ENCODE measurements around the gene CACNA1I.

Gene CACNA1I

GRCh38 chr22:39554151-39554550 lies 16.4 kb upstream of the CACNA1I start:
- Mint-ChIP-seq H3K9me3 (no peaks in the 10 kb centered on the region), H3K36me3 (no peaks in the 10 kb centered on the region), H3K27ac (no peak overlapping the region), H3K4me3 (no peak overlapping the region), H3K27me3 (peaks cover 71% of the 10 kb centered on the region), H3K4me1 (peaks cover 6% of the 10 kb centered on the region)
- no peak for ATAC-seq

- Mint-ChIP-seq H3K4me1 (peaks cover 6% of the 10 kb centered on the region), H3K27ac (no peak overlapping the region), H3K36me3 (no peaks in the 10 kb centered on the region), H3K27me3 (peaks cover 56% of the 10 kb centered on the region), H3K4me3 (peak overlapping the region; percentile 58), H3K9me3 (no peaks in the 10 kb centered on the region)
- no peak for ATAC-seq
These were observed 13.3 kb upstream of the CACNA1I start for GRCh38 chr22:39556970-39557841.

- Mint-ChIP-seq H3K36me3 (no peaks in the 10 kb centered on the region), H3K9me3 (no peaks in the 10 kb centered on the region), H3K4me3 (peak overlapping the region; percentile 55), H3K27me3 (peaks cover 46% of the 10 kb centered on the region), H3K27ac (no peak overlapping the region), H3K4me1 (peaks cover 6% of the 10 kb centered on the region)
- no peak for ATAC-seq
These were observed 12.3 kb upstream of the CACNA1I start for GRCh38 chr22:39558254-39558727.

GRCh38 chr22:39558950-39559349 lies 11.6 kb upstream of the CACNA1I start:
- H3K4me3 Mint-ChIP-seq = no peak overlapping the region
- H3K36me3 Mint-ChIP-seq = no peaks in the 10 kb centered on the region
- H3K27me3 Mint-ChIP-seq = peaks cover 42% of the 10 kb centered on the region
- H3K4me1 Mint-ChIP-seq = peaks cover 6% of the 10 kb centered on the region
- no peak for ATAC-seq
- H3K27ac Mint-ChIP-seq = no peak overlapping the region
- H3K9me3 Mint-ChIP-seq = no peaks in the 10 kb centered on the region

- no peak for ATAC-seq
- Mint-ChIP-seq H3K4me3 (no peak overlapping the region), H3K27ac (no peak overlapping the region)
These were observed 11.0 kb upstream of the CACNA1I start for GRCh38 chr22:39559456-39560105.

GRCh38 chr22:39560127-39560526 lies 10.4 kb upstream of the CACNA1I start:
- Mint-ChIP-seq H3K27me3 (peaks cover 42% of the 10 kb centered on the region), H3K9me3 (no peaks in the 10 kb centered on the region), H3K4me1 (peaks cover 6% of the 10 kb centered on the region), H3K36me3 (no peaks in the 10 kb centered on the region), H3K27ac (no peak overlapping the region), H3K4me3 (no peak overlapping the region)
- no peak for ATAC-seq

More at GRCh38 chr22:39559456-39560105, 11.0 kb upstream of the CACNA1I start:
- no peaks in the 10 kb centered on the region for H3K9me3 Mint-ChIP-seq
- no peaks in the 10 kb centered on the region for H3K36me3 Mint-ChIP-seq
- peaks cover 42% of the 10 kb centered on the region for H3K27me3 Mint-ChIP-seq
- H3K4me1 Mint-ChIP-seq = peaks cover 6% of the 10 kb centered on the region

GRCh38 chr22:39562839-39563489 lies 7.6 kb upstream of the CACNA1I start:
- H3K27ac Mint-ChIP-seq = no peak overlapping the region
- no peak for ATAC-seq
- H3K36me3 Mint-ChIP-seq = peaks cover 7% of the 10 kb centered on the region
- peaks cover 22% of the 10 kb centered on the region for H3K27me3 Mint-ChIP-seq
- peaks cover 13% of the 10 kb centered on the region for H3K4me1 Mint-ChIP-seq
- no peak overlapping the region for H3K4me3 Mint-ChIP-seq
- H3K9me3 Mint-ChIP-seq = peaks cover 8% of the 10 kb centered on the region

GRCh38 chr22:39563571-39564428 lies 6.8 kb upstream of the CACNA1I start:
- peaks cover 16% of the 10 kb centered on the region for H3K4me1 Mint-ChIP-seq
- no peak for ATAC-seq
- H3K36me3 Mint-ChIP-seq = peaks cover 7% of the 10 kb centered on the region
- no peak overlapping the region for H3K27ac Mint-ChIP-seq
- H3K4me3 Mint-ChIP-seq = no peak overlapping the region
- peaks cover 8% of the 10 kb centered on the region for H3K9me3 Mint-ChIP-seq
- H3K27me3 Mint-ChIP-seq = peaks cover 14% of the 10 kb centered on the region

GRCh38 chr22:39565414-39565944 lies 5.1 kb upstream of the CACNA1I start:
- Mint-ChIP-seq H3K36me3 (peaks cover 7% of the 10 kb centered on the region), H3K27me3 (peaks cover 5% of the 10 kb centered on the region), H3K27ac (no peak overlapping the region), H3K4me3 (no peak overlapping the region), H3K9me3 (peaks cover 8% of the 10 kb centered on the region), H3K4me1 (peaks cover 16% of the 10 kb centered on the region)
- no peak for ATAC-seq

GRCh38 chr22:39567135-39567946 lies 3.2 kb upstream of the CACNA1I start:
- peak overlapping the region; percentile 9 for H3K27ac Mint-ChIP-seq
- peaks cover 7% of the 10 kb centered on the region for H3K36me3 Mint-ChIP-seq
- ATAC-seq = peak; percentile 57
- peaks cover 18% of the 10 kb centered on the region for H3K27me3 Mint-ChIP-seq
- H3K4me1 Mint-ChIP-seq = peaks cover 16% of the 10 kb centered on the region
- peaks cover 8% of the 10 kb centered on the region for H3K9me3 Mint-ChIP-seq
- no peak overlapping the region for H3K4me3 Mint-ChIP-seq

- peaks cover 7% of the 10 kb centered on the region for H3K36me3 Mint-ChIP-seq
- no peak overlapping the region for H3K4me3 Mint-ChIP-seq
- H3K9me3 Mint-ChIP-seq = peaks cover 8% of the 10 kb centered on the region
- H3K27me3 Mint-ChIP-seq = peaks cover 26% of the 10 kb centered on the region
- H3K4me1 Mint-ChIP-seq = peaks cover 16% of the 10 kb centered on the region
- ATAC-seq = no peak
- H3K27ac Mint-ChIP-seq = no peak overlapping the region
These were observed 2.1 kb upstream of the CACNA1I start for GRCh38 chr22:39568278-39568981.

GRCh38 chr22:39569066-39569465 lies 1.5 kb upstream of the CACNA1I start:
- no peak for ATAC-seq
- H3K4me1 Mint-ChIP-seq = peaks cover 16% of the 10 kb centered on the region
- peaks cover 7% of the 10 kb centered on the region for H3K36me3 Mint-ChIP-seq
- H3K9me3 Mint-ChIP-seq = peaks cover 8% of the 10 kb centered on the region
- no peak overlapping the region for H3K27ac Mint-ChIP-seq
- no peak overlapping the region for H3K4me3 Mint-ChIP-seq
- peaks cover 28% of the 10 kb centered on the region for H3K27me3 Mint-ChIP-seq

- ATAC-seq = no peak
These were observed 327 bp upstream of the CACNA1I start for GRCh38 chr22:39570226-39570625.

More at GRCh38 chr22:39570226-39570625, 327 bp upstream of the CACNA1I start:
- peaks cover 8% of the 10 kb centered on the region for H3K9me3 Mint-ChIP-seq
- no peak overlapping the region for H3K27ac Mint-ChIP-seq
- peaks cover 16% of the 10 kb centered on the region for H3K4me1 Mint-ChIP-seq
- no peak overlapping the region for H3K4me3 Mint-ChIP-seq
- H3K36me3 Mint-ChIP-seq = peaks cover 7% of the 10 kb centered on the region
- peaks cover 28% of the 10 kb centered on the region for H3K27me3 Mint-ChIP-seq
